Measurements from ENCODE around the gene B4GALNT3. TPM values are rescaled to one million over a fixed set of nuclear protein-coding genes. Genes with fewer than 3 reads are reported as not detected.

B4GALNT3 gene
- total RNA-seq, 1 donor from 2014 or later: 8.2 TPM

GRCh38 chr12:590206-590750, 130.5 kb downstream of the B4GALNT3 start:
- Histone ChIP-seq H3K36me3 (ENCODE audit: control insufficient read depth, insufficient read depth, low read length) (no peaks in the 10 kb centered on the region), H3K4me3 (ENCODE audit: low read depth, low read length) (no peak overlapping the region), H3K27me3 (ENCODE audit: control insufficient read depth, insufficient read depth, low read length) (no peaks in the 10 kb centered on the region)
- DNase-seq (ENCODE audit: low read depth) (no peak), FAIRE-seq (no peak)
- no peak for TF ChIP-seq CTCF (IDR thresholded peaks at IDR 0.05; ENCODE audit: insufficient read depth, low read length, severe bottlenecking)

- Histone ChIP-seq H3K36me3 (ENCODE audit: control insufficient read depth, insufficient read depth, low read length) (no peaks in the 10 kb centered on the region), H3K27me3 (ENCODE audit: control insufficient read depth, insufficient read depth, low read length) (no peaks in the 10 kb centered on the region), H3K4me3 (ENCODE audit: low read depth, low read length) (no peak overlapping the region)
- no peak for FAIRE-seq
- TF ChIP-seq CTCF (IDR thresholded peaks at IDR 0.05; ENCODE audit: insufficient read depth, low read length, severe bottlenecking): no peak
- no peak for DNase-seq (ENCODE audit: low read depth)
Measured at GRCh38 chr12:591167-592023, 131.7 kb downstream of the B4GALNT3 start.

GRCh38 chr12:592024-592505, 132.3 kb downstream of the B4GALNT3 start:
- no peak for TF ChIP-seq CTCF (IDR thresholded peaks at IDR 0.05; ENCODE audit: insufficient read depth, low read length, severe bottlenecking)
- DNase-seq (ENCODE audit: low read depth) (no peak), FAIRE-seq (no peak)
- H3K36me3 ChIP-seq (ENCODE audit: control insufficient read depth, insufficient read depth, low read length): no peaks in the 10 kb centered on the region
- no peaks in the 10 kb centered on the region for H3K27me3 ChIP-seq (ENCODE audit: control insufficient read depth, insufficient read depth, low read length)
- no peak overlapping the region for H3K4me3 ChIP-seq (ENCODE audit: low read depth, low read length)

GRCh38 chr12:593396-594270, 133.9 kb downstream of the B4GALNT3 start:
- FAIRE-seq (no peak), DNase-seq (ENCODE audit: low read depth) (no peak)
- H3K27me3 ChIP-seq (ENCODE audit: control insufficient read depth, insufficient read depth, low read length): no peaks in the 10 kb centered on the region
- H3K36me3 ChIP-seq (ENCODE audit: control insufficient read depth, insufficient read depth, low read length): no peaks in the 10 kb centered on the region
- H3K4me3 ChIP-seq (ENCODE audit: low read depth, low read length): no peak overlapping the region
- no peak for TF ChIP-seq CTCF (IDR thresholded peaks at IDR 0.05; ENCODE audit: insufficient read depth, low read length, severe bottlenecking)

- peak; percentile 94 for DNase-seq (ENCODE audit: low read depth)
- no peak for TF ChIP-seq CTCF (IDR thresholded peaks at IDR 0.05; ENCODE audit: insufficient read depth, low read length, severe bottlenecking)
- H3K4me3 ChIP-seq (ENCODE audit: low read depth, low read length): no peak overlapping the region
- no peaks in the 10 kb centered on the region for H3K27me3 ChIP-seq (ENCODE audit: control insufficient read depth, insufficient read depth, low read length)
- H3K36me3 ChIP-seq (ENCODE audit: control insufficient read depth, insufficient read depth, low read length): no peaks in the 10 kb centered on the region
- no peak for FAIRE-seq
Measured at GRCh38 chr12:597926-598568, 138.3 kb downstream of the B4GALNT3 start.
